Cerebellar cortex (tissue), 1 donor: ENCODE measurements around the gene TRPM3.

Source experiments
- DNase-seq: peaks from one replicate; pipeline ENCODE4 v3.0.0-alpha.2; 2015; ENCODE audit warnings: low spot score

Gene TRPM3

DNA sequence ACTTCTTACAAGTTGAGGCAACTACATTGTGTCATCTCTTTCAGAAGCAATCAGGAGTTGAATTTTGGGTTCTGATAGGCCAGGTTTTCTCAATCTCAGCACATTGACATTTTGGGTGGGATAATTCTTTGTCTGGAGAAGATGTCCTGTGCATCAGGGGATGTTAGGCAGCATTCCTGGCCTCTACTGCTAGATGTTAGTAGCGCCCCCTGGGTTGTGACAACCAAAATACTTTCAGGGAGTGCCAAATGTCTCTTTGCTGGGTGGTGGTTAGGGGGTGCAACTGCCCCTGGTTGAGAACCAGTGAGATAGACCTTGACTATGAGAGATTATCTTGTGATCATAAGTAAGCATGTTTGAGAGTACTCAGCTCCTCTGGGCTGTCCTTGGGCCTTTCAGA lies 542.7 kb downstream of the TRPM3 start:
- no peak for DNase-seq

DNA sequence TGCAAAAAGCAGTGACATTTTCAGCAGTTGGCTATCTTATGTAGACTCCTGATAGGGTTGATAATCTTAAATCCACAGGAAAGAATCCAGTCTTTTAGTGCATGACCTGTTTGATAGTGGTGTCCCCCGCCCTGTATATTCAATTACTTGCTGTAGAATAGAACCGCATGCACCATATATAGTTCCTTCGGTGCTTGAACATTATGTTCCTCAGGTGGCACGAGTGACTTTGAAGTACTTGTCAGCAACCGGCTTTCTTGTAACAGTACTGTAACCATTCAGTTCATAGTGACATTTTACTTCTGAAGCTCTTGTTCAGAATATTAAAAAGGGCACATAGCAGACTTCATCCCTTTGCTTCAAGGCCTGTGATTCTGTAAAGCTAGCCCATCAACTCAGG lies 543.8 kb downstream of the TRPM3 start:
- DNase-seq = no peak

DNA sequence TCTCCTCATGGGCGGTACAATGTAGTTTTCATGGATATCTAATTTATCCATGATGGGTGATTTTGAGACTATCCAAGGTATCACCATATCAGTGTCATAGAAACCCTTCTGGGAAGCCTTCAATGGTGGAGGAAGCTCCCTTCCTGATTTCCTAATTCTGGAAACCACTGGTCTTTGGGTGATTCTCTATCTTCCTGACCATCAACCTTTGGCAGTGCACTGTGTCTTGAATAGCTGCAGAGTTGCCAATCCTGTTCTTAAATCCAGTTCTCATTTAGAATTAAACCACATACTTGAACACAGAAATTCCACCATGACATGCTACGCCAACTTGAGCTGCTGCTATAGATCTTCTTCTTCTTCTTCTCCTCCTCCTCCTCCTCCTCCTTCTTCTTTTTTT lies 545.3 kb downstream of the TRPM3 start:
- no peak for DNase-seq

DNA sequence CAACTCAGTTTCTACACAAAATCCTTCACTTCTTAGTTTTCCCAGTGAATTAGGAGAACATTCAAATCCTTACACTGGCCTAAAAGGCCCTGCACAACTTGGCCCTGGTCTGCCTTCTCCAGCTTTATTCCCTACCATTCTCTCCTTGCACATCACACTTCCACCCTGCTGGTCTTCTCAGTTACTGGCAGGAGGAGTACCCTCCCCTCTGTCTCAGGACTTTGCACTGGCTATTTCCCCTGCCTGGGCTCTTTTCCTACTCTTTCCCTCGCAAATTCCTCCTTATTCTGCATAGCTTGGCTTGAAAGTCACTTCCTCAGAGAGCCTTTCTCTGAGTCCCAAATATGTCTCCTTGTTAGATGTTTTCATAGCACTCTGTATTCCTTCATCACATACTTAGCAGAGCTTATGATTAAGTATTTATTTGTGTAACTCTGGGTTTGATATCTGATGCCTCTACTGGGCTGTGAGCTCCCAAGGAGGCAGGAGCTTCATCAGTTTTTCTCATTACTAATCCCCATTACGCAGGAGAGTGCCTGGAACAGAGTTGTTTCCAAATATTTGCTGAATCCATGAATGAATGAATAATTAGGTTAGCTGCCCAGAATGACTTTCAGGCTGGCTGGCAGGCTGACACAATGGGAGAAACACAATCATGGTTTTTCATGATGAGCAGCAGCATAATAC lies 547.1 kb downstream of the TRPM3 start:
- DNase-seq = peak; percentile 66

DNA sequence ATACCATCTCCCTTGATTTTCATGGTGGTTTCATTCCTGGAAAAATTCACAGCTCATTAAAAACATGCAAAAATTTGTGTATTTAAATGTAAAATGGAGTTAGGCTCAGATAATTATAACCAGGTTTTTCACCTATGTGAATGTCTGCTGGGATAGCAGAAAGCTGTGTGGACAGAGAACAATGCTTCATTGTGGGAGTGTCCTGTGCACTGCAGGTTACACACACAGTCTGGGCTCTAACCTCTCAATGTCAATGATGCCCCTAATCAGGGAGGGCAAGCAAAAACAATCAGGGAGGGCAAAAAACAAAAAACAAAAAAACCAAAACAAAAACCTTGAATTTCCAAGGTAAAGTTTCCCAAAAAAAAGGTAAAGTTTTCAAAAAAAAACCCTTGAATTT lies 548.1 kb downstream of the TRPM3 start:
- DNase-seq = no peak

DNA sequence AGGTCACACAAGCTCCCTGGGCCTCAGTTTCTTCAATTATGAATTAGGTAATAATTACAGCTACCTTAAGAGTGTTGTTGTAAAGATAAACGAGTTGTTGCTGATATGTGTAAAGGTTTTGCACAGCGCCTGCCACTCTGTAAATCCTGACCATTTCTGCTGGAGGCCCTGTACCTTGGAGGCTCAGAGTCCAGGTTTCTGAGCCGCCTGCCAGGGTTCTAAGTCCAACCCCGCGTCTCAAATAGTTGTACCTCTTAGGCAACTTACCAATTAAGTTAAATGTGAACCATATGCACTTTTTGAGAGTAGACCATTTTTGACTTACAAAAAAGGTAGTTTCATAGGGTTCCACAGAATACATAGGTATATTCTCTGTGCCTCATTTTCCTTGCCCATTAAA lies 550.2 kb downstream of the TRPM3 start:
- DNase-seq = no peak

DNA sequence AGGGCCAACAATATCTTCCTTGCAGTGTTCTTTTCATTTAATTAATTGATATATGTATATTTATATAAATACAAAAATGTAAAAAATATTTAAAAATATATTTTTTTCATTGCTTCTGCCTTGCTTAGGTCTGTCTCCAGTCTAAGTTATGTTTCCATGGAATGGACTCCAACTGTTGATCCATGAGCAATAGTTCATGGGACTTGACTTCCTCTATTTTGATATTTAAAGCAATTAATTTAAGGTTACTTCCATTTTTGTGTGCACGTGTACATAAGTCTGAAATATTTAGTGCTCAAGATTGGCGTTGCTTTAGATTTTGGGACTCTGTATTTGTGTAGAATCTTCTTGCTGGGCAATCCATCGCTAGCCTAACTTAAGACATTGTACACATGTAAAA lies 551.6 kb downstream of the TRPM3 start:
- DNase-seq = no peak

DNA sequence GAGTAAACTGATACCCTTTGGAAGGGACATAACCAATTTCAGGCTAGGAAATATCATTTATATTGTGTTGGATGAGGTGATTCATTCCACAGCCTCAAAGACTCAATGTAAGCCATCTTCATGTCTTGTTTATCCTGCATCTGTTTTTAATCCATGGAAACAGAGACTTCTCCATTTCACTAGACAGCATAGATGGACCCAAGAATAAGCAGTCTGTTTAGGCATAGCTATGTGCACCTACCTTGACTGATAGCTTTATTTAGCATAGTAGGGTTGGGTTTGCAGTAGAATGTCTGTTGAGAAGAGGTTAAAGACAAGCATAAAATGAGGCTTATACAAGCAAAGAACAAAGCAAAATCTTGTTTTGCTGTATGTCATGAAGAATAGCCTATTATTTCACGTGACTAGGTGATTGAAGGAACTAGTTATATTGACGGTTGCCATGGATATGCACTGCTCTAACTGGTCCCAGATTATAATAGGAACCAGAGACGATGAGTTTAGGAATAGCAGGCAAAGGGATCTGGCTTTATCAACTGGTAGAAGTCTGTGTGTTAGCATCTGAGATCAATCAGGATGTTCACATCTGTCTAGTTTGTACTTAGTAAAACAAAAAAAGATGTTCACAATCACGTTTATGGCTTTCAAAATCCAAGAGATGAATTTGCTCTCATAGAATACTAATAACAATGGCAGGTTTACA lies 552.2 kb downstream of the TRPM3 start:
- no peak for DNase-seq

DNA sequence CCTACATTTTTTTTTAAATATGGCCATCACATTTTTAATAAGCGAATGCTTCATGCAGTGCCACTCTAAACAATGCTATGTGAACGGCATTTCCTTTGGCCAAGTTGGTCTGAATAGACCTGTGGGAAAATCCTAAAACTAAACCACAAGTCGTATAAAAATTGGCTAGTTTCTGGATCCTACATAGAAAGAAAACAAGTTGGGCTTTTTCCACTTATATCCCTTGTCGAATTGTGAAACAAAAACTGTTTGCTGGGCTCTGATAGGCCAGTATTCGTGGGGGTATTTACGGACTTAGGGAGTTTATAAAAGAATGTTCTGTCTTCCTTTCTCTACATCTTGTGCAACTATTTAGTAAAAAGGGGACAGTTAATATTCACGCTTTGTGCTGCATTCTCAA lies 553.9 kb downstream of the TRPM3 start:
- DNase-seq = no peak

DNA sequence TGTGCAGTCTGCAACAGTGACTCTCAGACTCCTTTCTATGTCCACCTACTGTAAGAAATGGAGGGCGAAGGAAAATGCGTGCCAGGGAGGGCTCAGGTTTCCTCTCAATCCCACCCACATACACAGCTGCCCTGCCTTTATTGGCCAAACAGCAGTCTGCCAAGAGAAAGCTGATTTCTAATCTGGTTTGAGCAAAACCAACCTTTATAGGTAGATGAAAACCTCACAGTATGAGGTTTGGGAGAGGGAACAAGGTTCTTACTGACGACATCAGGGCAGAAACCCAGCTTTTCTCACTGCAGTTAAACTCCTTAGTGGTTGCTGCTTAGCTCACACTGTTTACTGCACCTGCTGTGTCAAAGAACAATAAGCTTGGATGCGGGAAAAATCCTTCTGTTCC lies 554.7 kb downstream of the TRPM3 start:
- no peak for DNase-seq

DNA sequence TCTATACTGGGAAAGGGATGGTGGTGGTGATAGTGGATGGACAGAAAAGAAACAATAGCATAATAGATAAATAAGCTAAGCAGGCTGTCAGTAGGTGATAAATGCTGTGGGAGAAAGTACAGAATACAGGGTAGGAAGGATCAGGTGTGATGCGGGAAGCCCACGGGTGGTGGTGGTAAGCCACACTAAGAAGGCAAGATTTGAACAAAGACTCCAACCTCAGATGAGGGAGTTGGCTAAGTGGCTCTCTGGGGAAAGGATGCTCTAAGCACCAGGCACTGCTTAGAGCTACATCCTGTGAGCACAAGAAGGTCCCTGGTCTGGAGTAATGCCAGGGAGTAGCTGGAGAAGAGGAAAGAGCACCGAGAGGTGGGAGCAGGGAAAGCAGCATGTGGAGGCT lies 555.4 kb downstream of the TRPM3 start:
- DNase-seq = no peak

DNA sequence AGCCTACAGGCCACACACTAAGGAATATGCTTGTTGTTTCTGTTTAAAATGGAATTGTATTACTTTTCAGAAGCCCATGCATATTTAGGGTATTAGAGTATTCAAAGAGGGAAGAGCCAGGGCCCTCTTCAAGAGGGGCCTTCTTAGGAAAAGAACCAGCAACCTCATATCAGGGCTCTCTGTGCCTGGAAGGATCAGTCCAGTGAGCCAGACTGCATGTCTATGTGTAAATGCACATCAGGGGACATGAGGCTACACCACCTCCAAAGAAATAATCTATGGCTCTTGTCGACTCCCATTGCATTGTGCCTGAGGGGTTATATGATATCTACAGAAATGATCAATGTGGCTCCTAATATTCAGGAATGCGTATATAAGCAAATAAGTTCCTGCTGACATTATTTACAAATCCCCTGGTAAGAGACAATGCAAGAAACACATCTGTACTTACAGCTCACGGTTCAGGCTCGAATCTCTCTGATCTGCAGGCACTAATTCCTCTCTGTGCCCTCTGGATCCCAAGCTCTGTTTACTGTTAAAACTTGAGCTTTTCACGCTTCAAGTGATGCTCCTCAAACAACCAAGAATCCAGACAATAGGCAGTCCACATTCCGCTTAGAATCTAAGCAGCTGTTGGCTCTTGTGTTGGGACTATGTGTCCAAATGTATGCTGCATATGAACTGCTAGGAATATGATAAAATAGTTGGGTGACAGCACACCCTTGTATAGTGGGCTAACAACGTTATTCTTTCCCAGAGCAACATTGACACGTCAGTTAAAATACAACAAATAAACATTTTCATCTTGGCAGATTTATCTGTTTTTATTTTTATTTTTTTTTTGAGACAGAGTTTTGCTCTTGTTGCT lies 556.7 kb downstream of the TRPM3 start:
- no peak for DNase-seq

DNA sequence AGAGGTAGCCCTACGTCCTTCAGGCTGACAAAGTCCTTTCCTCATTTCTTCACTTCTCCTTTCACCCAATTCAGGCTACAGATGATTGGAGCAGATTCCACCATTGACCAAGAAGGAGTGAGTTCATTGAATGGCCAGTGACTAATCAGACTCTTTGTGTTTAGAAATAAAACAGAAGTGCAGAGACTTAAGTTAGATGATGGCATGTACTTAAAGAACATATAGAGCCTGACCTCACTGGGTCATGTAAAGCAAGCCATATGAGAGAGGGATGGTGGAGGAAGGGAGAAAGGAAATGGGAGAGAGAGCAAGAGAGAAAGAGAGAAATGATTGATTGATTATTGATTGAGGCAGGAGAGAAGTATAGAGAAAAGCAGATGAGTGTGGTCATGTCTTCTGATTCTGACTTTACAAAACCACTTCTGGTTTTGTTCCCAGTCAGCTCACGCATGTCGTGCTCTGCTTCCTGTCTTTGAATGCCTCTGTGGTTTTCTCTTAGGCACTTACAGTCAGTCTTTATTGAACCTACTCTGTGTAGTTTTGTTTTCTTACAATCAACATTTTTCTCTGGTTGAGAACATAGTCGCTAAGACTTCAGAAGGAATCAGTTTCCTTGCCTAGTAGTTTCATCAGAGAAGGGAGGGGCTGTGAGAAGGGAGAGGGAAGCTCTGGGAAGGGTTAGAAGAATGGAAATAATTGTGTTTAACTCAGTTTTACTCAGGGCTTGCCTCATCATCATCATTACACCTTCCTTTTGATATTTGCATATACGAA lies 557.8 kb downstream of the TRPM3 start:
- DNase-seq = no peak

DNA sequence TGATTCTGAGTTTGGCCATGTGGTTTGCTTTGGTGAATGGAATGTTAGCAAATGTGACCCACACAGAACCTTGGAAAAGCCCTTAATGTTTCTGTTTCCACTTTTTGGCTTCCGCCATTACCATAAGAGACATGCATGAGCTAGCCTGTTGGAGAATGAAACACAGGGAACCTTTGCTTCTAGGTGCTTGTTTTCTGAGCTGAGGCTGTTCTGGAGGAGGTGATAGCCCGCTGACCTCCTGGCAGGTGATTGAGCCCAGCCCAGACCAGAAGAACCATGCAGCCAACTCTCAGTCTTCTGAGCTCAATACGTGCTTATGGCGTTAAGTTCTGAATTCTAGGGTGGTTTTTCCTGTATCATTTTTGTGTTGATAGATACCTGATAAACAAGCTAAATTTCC lies 558.4 kb downstream of the TRPM3 start:
- DNase-seq = no peak

DNA sequence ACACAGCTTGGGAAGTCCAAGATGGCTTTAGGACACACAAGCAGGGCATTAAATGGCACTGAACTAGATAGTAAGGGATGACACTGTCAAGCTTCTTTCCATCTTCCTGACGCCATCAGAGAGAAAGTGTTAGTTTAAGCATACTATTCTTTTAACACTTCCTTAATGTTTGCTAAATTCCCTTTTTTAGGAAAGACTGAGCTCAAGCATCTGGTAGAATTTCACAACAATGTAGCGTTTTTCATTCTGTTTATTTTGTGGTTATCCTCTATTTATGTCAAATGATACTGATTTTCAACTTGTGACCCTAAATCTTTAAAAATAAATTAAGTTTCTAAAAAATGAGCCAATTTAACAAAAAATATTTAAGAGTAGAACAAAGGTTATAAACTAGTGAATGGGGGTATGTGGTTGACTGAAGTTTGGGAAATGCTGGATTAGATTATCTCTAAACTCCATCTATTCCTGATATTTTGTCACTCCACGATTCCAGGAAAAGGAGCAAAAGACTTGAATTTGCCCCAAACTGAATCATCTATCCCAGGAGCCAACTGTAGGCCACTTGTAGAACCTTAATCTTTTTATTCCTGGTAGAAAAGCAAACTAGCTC lies 559.5 kb downstream of the TRPM3 start:
- no peak for DNase-seq

DNA sequence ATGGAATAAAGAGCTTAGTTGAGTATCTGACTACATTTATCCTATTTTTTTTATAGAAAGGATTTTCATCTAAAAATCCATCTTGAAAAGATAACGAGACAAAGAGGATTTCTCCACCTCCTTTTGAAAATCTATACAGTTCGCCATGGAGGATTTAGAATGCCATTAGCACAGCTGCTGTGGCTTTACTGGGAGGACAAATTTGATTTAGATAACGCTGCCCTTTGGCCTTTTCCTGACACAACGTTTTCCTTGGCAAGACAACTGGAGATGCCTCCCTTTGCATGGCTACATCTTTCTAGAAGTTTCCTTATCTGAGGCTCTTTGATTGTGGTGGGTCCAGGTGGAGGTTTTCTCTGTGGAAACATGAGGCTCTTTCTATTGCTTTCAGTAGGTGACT lies 560.3 kb downstream of the TRPM3 start:
- DNase-seq = no peak

DNA sequence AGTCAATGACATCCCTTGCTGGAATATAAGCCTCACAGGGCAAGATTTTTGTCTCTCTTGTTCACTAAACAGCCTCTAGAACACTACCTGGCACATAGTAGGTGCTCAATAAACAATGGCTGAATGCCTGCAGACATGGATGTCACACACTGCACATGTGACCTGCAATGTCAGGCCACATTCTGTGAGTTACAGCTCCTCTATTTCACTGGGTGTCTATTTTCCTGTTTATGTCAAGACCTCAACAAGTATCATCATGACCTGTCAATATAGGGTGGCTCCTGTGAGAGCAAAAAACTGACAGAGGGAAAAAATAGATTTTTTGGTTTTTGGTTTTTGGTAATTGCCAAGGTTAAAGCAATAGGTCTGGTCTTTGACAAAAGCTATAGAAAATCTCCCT lies 562.3 kb downstream of the TRPM3 start:
- no peak for DNase-seq

DNA sequence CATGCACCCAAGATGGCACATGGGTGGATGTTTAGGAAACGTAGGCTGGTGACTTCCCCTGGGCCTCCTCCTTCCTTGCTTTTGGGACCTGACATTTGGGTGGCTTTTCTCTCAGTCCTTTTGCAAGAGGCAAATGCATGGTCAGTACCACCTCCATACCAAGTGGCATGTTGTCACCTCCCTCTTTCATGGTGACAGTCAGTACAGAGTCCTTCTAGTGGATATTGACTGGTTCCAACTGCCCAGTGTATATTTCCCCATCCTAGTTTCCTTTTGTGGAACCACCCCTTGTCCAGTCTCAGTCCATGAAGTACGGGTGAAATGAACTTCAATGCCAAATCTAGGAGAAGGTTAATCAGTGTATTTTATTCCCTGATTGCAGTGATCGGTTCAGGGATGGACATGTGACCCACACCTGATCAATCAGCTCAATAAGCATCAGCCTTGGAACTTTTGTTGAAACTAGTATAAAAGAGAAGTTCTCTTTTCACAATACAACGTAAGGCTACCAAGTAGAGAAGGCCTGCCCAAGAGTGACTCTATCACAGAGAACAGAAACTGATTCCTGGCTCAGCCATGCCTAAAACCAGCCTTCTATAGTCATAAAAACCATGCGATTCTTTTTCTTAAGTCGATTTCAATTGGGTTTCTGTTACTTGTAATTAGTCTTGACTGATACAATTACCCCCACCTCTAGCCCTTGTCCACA lies 563.6 kb downstream of the TRPM3 start:
- DNase-seq = no peak

DNA sequence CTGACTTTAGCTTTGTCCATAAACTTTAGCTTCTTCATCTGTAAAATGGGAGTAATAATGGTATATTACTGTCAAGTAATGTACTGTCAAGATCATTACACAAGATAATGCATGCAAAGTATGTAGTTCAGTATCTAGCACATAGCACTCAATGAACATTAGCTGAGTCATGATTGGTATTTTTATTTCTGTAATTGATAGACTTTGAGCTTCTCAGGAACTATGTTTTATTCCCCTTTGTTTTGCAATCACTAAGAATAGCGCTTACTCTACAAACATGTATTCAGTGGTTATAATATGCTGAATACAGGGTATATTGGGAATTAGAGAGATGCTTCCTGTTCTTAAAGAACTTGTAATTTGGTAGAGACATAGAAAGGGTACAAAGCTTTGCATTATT lies 564.6 kb downstream of the TRPM3 start:
- no peak for DNase-seq

DNA sequence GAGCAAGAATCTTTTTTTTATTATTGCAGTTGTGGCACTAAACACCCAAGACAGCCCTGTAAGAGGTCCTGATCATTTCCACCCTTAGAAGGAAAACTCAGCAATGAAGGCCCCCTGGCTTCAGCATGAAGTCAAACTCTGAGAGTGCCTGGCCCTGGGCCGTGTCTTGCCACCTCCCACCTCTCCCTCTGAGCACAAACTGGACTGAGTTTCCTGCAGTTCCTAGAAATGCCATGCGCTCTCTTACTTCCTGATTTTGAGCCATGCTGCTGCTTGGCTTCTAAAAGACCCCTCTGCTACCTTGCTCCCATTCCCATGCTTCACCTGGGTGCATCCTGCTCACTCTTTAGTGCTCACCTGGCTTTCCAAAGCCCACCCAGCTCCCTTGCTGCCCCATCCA lies 566.5 kb downstream of the TRPM3 start:
- no peak for DNase-seq
